HG02973 (cell line): ENCODE measurements around the gene PTGES2.
"Not testable (repeated sequence)": the region's sequence is repeated elsewhere in the genome, so short reads cannot be mapped to it uniquely, and the experiment has no call there.

Source experiments
- ATAC-seq: cut with Tn5 transposase; IDR thresholded peaks from one replicate; pipeline ENCODE4 v1.9.1; 2021; ENCODE audit warnings: moderate library complexity; ENCODE audit not compliant: unreplicated experiment

PTGES2 gene

GRCh38 chr9:128139621-128140020 is 12.1 kb upstream of the PTGES2 start:
- no peak for ATAC-seq

DNA sequence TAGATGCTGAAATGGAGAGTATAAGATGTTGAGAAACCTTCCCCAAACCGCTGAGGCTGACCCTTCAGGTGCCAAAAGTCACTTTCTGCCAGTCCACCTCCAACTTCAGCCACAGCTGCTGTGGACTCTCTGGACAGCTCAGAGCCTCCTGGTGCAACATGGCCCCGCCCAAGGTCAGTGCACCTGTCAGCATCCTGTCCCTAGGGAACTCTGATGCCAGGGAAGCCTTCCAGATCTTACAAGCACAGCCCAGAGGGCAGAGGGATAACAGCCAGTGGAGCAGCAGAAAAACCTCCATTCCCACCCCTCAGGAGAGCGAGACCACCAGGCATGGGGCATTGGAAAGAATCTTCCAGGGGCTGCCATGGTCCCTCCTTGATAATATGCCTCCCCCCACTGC is 10.5 kb upstream of the PTGES2 start:
- ATAC-seq = no peak

- ATAC-seq = no peak
Observed at GRCh38 chr9:128136816-128137793, 9.6 kb upstream of the PTGES2 start.

- not testable (repeated sequence) for ATAC-seq
Observed at GRCh38 chr9:128135561-128135960, 8.0 kb upstream of the PTGES2 start.

DNA sequence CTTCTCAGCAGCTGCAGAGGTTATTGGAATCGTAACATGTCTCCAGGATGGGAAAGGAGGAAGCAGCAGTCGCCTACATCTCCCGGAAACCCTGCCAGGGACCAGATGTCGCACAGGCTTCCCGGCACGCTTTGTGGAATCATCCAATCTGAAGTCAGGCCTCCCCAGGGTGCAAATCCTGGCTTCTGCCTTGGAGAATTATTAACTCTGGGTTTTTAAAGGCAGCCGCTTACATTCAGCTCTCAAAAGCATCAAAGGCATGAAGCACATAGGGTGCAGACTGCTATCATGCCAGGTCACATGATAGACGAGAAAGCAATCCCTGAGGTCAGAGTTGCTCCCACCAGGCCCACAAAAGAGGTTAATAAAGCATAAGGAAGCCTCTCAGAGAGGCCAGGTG is 4.6 kb upstream of the PTGES2 start:
- not testable (repeated sequence) for ATAC-seq

DNA sequence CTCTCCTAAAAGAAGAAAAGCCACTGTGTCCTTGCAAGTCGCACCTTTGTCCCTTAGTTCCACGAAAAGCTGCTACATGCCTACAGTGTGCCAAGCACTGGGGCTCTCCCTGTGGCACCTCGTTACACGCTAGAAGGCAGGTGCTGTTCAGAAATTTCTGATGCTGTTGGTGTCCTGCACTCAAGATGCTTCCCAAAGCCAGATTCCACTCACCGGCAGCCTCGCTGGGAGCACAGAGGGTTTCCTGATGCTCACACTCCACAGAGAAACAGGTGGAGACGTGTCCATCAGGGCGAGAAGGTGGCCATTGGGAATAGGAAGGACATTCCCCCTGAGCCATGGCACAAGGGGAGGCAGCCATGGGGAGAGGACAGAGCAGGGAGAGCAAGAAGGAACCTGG is 3.8 kb upstream of the PTGES2 start:
- ATAC-seq = not testable (repeated sequence)

DNA sequence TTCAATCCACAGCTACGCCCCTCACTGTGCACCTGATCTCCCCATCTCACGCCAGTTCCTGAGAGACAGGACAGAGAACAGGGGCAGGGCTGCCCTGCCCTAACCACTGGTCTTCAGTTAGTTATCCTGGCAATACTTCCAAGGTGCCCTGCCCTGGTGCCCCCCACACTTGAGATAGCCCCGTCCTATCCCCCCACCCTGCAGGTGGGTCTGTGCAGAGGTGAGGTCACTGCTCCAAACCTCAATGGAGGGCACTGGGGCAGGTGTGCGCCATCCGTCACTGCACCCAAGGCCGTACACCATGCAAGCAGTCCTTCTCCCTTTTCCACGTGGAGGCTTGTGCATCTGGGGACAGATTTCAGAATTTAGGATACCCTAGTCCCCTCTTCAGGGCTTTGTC is 3.1 kb upstream of the PTGES2 start:
- not testable (repeated sequence) for ATAC-seq

- not testable (repeated sequence) for ATAC-seq
Observed at GRCh38 chr9:128129976-128130590, 2.6 kb upstream of the PTGES2 start.

- ATAC-seq = no peak
Observed at GRCh38 chr9:128128836-128129590, 1.5 kb upstream of the PTGES2 start.

GRCh38 chr9:128127990-128128835 is 684 bp upstream of the PTGES2 start:
- ATAC-seq = peak; percentile 54

DNA sequence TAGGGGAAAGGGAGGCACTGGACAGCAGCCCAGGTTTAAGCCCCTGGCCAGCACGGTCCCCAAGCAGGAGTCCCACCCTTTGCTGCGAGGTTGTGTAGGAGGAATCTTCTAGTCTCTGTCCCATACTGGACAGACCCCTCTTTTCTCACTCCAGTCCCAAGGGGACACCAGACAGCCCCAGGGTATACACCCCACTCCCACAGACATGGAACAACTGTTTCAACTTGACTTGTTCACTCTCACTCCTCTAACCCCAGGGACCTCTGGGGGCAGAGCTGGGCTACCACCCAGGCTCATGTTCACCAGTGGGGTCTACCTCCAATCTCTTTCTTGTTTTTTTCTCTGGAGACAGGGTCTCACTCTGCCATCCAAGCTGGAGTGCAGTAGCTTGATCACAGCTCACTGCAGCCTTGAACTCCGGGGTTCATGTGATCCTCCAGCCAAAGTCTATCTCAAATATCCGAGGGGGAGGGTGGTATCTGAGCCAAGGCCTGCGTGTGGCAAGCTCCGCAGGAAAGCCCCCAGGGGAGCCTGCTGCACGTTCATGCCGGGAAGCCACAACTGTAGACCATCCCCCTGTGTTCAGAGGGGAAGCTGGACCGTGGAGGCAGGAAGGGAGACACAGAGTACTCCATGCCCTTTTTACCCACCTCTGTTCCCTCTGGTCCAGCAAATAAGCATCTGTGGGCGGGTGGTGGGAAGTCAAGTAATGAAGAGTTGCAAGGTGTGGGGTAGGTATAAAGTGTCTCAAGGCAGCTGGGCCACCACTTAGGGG is 1.8 kb downstream of the PTGES2 start:
- no peak for ATAC-seq

DNA sequence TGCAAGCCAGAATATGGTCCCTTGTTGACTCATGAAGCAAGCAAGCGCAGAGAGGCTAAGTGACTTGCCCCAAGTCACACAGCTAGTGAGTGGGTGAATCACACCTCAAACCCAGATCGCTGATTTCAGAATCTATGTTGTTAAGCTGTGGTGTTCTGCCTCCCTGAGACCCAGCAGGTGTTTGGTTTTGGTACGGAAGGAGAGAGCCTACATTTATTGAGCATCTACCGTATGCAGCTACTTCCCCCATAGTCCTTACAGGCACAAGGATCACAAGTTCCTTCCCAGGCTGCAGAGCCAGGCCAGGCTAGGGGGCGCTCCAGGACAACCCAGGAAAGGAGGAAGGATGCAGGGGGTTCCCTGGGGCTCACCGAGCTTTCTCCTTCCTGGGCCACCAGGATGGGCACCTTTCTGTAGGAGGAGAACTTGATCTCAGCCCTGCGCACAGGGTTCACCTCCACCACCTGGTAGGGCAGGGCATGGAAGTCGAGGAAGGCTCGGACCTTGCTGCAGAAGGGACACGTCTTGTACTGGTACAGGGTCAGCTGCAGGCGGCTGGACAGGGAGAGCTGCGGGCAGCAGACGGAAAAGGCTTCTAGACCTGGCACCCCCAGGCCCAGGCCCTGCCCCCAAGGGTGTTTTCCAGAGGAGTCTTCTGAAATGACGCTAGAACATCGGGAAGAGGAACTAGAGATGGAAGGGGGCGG is 2.5 kb downstream of the PTGES2 start:
- ATAC-seq = no peak

GRCh38 chr9:128124451-128124850 is 3.1 kb downstream of the PTGES2 start:
- ATAC-seq = no peak

DNA sequence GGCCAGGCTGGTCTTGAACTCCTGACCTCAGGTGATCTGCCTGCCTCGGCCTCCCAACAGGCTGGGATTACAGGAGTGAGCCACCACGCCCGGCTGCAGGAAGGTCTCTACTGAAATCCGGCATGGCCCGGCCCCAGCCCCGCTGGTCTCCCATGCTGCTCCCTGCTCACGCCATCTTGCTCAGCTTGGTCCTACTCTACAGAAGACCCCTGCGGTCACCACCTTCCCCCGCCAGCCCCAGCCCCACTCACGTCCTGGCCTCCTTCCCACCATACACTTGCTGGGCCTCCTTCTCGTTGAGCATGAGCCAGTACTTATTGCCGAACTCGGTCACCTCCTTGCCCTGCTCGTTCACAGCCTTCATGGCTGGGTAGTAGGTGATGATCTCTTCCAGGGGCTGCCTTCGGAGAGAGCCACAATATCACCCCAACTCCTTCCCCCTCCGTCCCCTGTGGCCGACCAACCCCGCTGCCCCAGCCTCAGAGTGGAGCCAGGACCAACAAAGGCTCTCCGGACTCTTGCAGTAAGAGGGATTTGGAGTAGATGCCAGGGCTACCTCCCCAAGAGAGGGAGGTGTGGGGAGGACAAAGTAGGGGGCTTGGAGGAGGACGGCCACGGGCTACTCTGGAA is 4.0 kb downstream of the PTGES2 start:
- ATAC-seq = no peak

DNA sequence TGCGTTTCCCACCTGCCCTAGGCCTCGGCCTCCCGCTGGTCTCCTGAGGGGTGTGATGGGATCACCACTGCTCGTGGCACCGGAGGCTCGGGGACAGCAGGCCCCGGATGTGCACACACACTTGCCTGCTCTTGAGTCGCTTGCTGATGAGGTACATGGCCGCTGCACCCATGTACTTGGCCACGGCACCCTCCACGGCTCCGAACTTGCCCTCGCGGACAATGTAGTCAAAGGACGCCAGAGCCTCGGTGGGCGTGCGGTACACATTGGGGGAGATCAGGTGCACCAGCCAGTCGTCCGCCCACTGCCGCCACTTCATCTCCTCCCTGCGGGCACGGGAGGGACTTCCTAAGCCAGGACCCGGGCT is 4.7 kb downstream of the PTGES2 start:
- ATAC-seq = no peak

DNA sequence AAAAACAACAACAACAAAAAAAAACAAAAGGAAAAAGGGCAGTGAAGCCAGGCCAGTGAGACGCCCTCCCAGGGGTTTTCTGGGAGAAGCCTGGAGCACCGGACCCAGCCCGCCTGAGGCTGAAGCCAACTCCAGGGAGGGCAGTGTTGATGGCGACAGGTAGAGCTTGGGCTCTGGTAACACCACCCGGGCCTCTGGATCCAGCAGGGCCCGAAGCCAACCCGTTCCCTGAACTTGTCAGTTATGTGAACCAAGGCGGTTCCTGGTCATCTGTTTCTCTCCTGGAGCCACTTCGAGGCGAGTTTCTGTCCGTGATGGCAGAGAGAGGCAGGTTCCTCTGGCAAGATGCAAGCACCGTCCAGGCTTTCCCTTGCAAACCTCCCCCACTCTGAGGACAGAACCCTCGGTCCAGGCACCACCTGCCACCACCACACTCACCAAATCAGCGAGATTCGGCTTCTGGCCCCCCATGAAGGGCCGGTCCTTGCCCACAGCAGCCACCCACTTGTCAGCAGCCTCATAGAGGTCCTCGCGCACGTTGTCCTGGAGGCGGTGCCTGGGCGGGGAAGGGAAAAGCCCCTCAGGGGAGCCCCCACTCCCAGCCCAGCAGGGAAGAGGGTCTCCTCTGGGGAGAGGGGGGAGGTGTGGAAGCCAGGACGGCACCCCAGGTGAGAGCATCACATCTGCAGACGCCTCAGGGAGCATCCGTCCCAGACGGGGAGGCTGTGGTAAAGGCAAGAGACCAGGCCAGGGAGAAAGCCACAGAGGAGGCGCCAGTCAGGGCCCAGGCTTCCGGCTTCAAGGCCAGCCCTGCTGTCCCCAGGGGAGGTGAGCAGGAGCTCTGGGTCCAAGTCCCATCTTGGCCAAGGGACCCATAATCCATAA is 5.4 kb downstream of the PTGES2 start:
- ATAC-seq = no peak

DNA sequence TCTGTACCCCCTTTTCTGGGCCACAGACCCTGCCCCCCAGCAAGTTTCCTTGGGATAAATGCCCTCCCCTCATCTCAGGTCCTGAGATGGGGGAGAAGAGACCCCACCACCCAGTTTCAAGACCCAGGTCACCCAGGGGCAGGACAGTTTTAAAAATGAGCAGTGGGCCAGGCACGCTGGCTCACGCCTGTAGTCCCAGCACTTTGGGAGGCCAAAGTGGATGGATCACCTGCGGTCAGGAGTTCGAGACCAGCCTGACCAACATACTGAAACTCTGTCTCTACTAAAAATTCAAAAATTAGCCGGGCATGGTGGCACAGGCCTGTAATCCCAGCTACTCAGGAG is 6.1 kb downstream of the PTGES2 start:
- no peak for ATAC-seq
